GM12878 (cell line): Measurements from ENCODE around the gene MYO7B.

Source experiments
- EP300 ChIP-seq, 2 experiments: fragments of 150-350 bp in 1 of 2; IDR thresholded peaks; 2 replicates each; pipeline ENCODE4 v1.6.1; 2011 to 2012; ENCODE audit warnings: low read depth in 2 of 2, low read length in 2 of 2, borderline replicate concordance in 1 of 2, improper control_type of control experiment in 1 of 2, inconsistent platforms in 1 of 2; ENCODE audit not compliant: control insufficient read depth in 1 of 2
- ETV6 ChIP-seq, 2 experiments: fragments of 450-650 bp in 1 of 2; IDR thresholded peaks in 1 of 2; conservative IDR thresholded peaks in 1 of 2; 2 replicates each; pipeline ENCODE4 v1.6.1; 2014; ENCODE audit warnings: antibody characterized with exemption in 1 of 2, borderline replicate concordance in 1 of 2, low read depth in 1 of 2, mild to moderate bottlenecking in 1 of 2, moderate library complexity in 1 of 2
- GATAD2B ChIP-seq: fragments of 450-650 bp; conservative IDR thresholded peaks from 2 replicates; pipeline ENCODE4 v1.6.1; 2017; ENCODE audit warnings: low read depth, mild to moderate bottlenecking, moderate library complexity
- POLR2A ChIP-seq: IDR thresholded peaks from 2 replicates; pipeline ENCODE4 v1.6.1; 2011; ENCODE audit warnings: low read depth, mild to moderate bottlenecking, low read length
- POLR2AphosphoS2 ChIP-seq: IDR thresholded peaks from 2 replicates; pipeline ENCODE4 v1.6.1; 2011; ENCODE audit warnings: low read depth, mild to moderate bottlenecking, low read length, improper control_type of control experiment, moderate library complexity
- RCOR1 ChIP-seq: conservative IDR thresholded peaks from 2 replicates; pipeline ENCODE4 v1.6.1; 2012; ENCODE audit warnings: low read depth, low read length, improper control_type of control experiment
- WRNIP1 ChIP-seq: IDR thresholded peaks from 2 replicates; pipeline ENCODE4 v1.6.1; 2011; ENCODE audit warnings: low read depth, low read length, improper control_type of control experiment, borderline replicate concordance
- ZZZ3 ChIP-seq: IDR thresholded peaks from 2 replicates; pipeline ENCODE4 v1.6.1; 2011; ENCODE audit warnings: low read depth; ENCODE audit not compliant: control insufficient read depth, insufficient read length
- TF ChIP-seq, protein P1 (sequence below), 3 experiments: IDR thresholded peaks in 2 of 3; conservative IDR thresholded peaks in 1 of 3; 2 replicates each; pipeline ENCODE4 v1.5.1; 2011; ENCODE audit warnings: low read depth in 3 of 3, low read length in 3 of 3, mild to moderate bottlenecking in 3 of 3, control low read depth in 2 of 3, moderate library complexity in 2 of 3, inconsistent platforms in 1 of 3, mixed read lengths in 1 of 3; ENCODE audit not compliant: control insufficient read depth in 2 of 3, insufficient read depth in 1 of 3; ENCODE audit errors: extremely low read depth in 1 of 3
- TF ChIP-seq, protein P2 (sequence below): IDR thresholded peaks from 2 replicates; pipeline ENCODE4 v1.6.1; 2012; ENCODE audit warnings: mild to moderate bottlenecking, low read depth, low read length
- TF ChIP-seq, protein P3 (sequence below): fragments of 450-650 bp; IDR thresholded peaks from 2 replicates; pipeline ENCODE4 v1.6.1; 2018; ENCODE audit warnings: mild to moderate bottlenecking, low read depth, moderate library complexity; ENCODE audit not compliant: partially characterized antibody
- TF ChIP-seq, protein P4 (sequence below): fragments of 450-650 bp; IDR thresholded peaks from 2 replicates; pipeline ENCODE4 v1.6.1; 2017; ENCODE audit warnings: antibody characterized with exemption, mild to moderate bottlenecking, moderate library complexity

DNA sequence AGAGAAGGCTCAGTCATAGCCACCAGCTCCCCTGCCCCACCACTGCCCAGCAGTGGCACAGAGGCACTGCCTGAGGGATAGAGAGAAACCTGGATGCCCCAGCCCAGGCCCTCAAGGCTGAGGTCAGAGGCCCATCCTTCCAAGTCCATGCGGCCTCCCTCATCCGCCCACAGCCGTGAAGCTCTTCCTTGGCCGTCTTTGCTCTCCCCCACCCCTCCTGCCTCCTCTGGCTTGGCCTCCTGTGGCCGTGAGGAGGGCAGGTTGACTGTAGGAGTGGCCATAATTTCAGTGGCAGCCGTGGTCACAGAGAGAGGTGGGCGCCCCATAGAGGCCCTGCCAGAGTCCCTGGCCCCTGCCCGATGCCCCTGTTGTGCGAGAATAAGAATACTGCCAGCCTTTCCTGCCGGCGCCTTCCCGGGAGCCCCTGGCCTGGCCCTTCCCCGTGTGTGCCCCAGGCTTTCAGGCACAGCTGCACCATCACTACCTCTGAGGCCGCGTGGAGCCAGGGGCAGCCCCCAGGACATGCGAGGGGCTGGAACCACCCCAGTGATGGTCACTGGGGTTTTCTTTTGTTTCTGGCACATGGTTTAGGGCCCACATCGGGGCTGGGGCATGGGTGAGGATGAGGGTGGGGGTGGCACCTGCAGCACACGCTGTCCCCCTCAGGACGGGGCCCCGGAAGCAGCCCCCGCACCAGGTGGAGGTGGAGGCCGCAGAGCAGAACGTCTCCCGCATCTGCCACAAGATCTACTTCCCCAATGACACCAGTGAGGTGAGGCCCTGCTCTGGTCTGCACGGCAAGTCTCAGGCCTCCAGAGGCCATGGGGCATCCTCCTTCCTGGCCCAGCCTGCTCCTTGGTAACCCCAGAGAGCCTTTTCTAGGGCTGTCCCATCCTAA lies 97.4 kb downstream of the MYO7B start:
- TF ChIP-seq WRNIP1 (no peak), POLR2A (peak; percentile 20; the same call in 1 of the 2 replicates), POLR2AphosphoS2 (no peak), GATAD2B (0 out of 2 replicates have a peak, but pooled peaks have one; percentile 27), RCOR1 (no peak), ZZZ3 (no peak), EP300 (IDR thresholded peaks at IDR 0.05; ENCODE audit: borderline replicate concordance in 1 of 2, control insufficient read depth in 1 of 2, low read depth in 2 of 2, low read length in 2 of 2) (no peak), ETV6 (conservative IDR thresholded peaks at IDR 0.05 in 1 of 2, IDR thresholded peaks at IDR 0.05 in 1 of 2; ENCODE audit: borderline replicate concordance in 1 of 2, low read depth in 1 of 2) (no peak)
- TF ChIP-seq, protein P1, sequence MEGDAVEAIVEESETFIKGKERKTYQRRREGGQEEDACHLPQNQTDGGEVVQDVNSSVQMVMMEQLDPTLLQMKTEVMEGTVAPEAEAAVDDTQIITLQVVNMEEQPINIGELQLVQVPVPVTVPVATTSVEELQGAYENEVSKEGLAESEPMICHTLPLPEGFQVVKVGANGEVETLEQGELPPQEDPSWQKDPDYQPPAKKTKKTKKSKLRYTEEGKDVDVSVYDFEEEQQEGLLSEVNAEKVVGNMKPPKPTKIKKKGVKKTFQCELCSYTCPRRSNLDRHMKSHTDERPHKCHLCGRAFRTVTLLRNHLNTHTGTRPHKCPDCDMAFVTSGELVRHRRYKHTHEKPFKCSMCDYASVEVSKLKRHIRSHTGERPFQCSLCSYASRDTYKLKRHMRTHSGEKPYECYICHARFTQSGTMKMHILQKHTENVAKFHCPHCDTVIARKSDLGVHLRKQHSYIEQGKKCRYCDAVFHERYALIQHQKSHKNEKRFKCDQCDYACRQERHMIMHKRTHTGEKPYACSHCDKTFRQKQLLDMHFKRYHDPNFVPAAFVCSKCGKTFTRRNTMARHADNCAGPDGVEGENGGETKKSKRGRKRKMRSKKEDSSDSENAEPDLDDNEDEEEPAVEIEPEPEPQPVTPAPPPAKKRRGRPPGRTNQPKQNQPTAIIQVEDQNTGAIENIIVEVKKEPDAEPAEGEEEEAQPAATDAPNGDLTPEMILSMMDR (IDR thresholded peaks at IDR 0.05 in 2 of 3, conservative IDR thresholded peaks at IDR 0.05 in 1 of 3; ENCODE audit: control insufficient read depth in 2 of 3, extremely low read depth in 1 of 3, insufficient read depth in 1 of 3, low read depth in 3 of 3, low read length in 3 of 3), result no peak
- TF ChIP-seq, protein P2, sequence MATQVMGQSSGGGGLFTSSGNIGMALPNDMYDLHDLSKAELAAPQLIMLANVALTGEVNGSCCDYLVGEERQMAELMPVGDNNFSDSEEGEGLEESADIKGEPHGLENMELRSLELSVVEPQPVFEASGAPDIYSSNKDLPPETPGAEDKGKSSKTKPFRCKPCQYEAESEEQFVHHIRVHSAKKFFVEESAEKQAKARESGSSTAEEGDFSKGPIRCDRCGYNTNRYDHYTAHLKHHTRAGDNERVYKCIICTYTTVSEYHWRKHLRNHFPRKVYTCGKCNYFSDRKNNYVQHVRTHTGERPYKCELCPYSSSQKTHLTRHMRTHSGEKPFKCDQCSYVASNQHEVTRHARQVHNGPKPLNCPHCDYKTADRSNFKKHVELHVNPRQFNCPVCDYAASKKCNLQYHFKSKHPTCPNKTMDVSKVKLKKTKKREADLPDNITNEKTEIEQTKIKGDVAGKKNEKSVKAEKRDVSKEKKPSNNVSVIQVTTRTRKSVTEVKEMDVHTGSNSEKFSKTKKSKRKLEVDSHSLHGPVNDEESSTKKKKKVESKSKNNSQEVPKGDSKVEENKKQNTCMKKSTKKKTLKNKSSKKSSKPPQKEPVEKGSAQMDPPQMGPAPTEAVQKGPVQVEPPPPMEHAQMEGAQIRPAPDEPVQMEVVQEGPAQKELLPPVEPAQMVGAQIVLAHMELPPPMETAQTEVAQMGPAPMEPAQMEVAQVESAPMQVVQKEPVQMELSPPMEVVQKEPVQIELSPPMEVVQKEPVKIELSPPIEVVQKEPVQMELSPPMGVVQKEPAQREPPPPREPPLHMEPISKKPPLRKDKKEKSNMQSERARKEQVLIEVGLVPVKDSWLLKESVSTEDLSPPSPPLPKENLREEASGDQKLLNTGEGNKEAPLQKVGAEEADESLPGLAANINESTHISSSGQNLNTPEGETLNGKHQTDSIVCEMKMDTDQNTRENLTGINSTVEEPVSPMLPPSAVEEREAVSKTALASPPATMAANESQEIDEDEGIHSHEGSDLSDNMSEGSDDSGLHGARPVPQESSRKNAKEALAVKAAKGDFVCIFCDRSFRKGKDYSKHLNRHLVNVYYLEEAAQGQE, result no peak
- TF ChIP-seq, protein P3, sequence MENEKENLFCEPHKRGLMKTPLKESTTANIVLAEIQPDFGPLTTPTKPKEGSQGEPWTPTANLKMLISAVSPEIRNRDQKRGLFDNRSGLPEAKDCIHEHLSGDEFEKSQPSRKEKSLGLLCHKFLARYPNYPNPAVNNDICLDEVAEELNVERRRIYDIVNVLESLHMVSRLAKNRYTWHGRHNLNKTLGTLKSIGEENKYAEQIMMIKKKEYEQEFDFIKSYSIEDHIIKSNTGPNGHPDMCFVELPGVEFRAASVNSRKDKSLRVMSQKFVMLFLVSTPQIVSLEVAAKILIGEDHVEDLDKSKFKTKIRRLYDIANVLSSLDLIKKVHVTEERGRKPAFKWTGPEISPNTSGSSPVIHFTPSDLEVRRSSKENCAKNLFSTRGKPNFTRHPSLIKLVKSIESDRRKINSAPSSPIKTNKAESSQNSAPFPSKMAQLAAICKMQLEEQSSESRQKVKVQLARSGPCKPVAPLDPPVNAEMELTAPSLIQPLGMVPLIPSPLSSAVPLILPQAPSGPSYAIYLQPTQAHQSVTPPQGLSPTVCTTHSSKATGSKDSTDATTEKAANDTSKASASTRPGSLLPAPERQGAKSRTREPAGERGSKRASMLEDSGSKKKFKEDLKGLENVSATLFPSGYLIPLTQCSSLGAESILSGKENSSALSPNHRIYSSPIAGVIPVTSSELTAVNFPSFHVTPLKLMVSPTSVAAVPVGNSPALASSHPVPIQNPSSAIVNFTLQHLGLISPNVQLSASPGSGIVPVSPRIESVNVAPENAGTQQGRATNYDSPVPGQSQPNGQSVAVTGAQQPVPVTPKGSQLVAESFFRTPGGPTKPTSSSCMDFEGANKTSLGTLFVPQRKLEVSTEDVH, result no peak
- TF ChIP-seq, protein P4, sequence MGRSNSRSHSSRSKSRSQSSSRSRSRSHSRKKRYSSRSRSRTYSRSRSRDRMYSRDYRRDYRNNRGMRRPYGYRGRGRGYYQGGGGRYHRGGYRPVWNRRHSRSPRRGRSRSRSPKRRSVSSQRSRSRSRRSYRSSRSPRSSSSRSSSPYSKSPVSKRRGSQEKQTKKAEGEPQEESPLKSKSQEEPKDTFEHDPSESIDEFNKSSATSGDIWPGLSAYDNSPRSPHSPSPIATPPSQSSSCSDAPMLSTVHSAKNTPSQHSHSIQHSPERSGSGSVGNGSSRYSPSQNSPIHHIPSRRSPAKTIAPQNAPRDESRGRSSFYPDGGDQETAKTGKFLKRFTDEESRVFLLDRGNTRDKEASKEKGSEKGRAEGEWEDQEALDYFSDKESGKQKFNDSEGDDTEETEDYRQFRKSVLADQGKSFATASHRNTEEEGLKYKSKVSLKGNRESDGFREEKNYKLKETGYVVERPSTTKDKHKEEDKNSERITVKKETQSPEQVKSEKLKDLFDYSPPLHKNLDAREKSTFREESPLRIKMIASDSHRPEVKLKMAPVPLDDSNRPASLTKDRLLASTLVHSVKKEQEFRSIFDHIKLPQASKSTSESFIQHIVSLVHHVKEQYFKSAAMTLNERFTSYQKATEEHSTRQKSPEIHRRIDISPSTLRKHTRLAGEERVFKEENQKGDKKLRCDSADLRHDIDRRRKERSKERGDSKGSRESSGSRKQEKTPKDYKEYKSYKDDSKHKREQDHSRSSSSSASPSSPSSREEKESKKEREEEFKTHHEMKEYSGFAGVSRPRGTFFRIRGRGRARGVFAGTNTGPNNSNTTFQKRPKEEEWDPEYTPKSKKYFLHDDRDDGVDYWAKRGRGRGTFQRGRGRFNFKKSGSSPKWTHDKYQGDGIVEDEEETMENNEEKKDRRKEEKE, result no peak
